HG03135 (cell line): Measurements from ENCODE around the gene AKIP1.
A peak's percentile ranks its signal among the peaks of the same experiment; 100 is the strongest.

Source experiments
- ATAC-seq: cut with Tn5 transposase; IDR thresholded peaks from one replicate; pipeline ENCODE4 v1.9.1; 2021; ENCODE audit warnings: mild to moderate bottlenecking, moderate library complexity; ENCODE audit not compliant: unreplicated experiment

The AKIP1 gene

DNA sequence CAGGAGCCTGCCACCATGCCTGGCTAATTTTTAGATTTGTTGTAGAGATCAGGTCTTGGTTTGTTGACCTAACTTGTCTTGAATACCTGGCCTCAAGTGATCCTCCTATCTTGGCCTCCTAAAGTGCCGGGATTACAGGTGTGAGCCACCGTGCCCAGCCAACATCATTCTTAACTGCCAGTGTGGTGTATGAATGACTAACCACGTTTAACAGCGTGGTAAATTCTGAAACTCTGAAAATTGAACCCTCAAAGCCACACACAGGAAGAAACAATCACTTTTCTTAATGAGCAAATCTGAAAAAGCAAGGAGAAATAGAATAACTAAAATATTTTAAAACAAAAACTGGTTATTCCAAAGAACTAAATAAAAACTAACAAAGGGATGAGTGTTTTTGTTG lies 45.9 kb downstream of the AKIP1 start:
- no peak for ATAC-seq

DNA sequence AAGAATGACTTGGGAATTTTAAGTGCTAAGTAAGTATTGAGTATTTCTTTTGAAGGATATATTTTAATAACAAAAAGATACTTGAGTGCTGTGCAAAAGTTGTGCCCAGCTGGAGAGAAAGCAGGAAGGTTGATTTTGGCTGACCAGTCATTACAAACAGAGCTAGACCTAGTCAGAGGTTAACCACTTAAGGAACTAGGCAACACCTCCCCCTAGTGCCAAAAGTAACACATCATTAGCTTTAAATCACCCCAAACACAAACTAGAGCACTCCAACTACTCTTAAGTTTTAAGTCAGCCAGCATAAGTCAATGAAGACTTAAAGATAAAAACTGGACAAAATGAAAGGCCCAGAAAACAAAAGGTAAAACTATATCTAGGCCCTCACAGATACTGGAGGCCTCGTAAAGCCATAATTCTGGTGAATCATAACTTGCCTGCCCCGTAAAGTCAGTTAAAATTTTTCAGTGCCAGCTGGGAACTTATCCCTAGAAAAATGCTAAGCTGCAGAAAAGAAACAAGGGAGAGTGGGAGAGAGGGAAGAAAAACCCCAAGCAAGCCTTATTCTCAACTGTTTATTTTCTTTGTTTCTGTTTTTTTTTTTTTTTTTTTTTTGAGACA lies 48.7 kb downstream of the AKIP1 start:
- peak; percentile 42 for ATAC-seq

DNA sequence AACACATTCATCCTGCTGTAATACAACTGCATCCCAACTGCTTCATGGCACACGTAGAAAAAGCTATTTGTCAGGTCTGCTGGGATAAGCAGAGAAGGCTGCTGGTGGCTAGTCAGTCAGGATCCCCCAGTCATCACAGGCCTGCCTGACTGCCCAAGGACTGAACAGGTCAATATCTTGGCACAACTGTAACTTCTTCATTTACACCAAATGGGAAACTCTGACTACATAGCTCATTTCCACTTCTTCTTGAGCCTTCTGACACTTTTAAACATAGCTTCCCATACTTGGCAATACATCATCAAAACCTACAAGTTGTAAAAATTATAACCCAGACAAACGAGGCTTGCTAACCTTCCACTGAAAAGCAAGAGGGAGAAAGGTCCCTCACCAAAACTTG lies 50.4 kb downstream of the AKIP1 start:
- no peak for ATAC-seq

DNA sequence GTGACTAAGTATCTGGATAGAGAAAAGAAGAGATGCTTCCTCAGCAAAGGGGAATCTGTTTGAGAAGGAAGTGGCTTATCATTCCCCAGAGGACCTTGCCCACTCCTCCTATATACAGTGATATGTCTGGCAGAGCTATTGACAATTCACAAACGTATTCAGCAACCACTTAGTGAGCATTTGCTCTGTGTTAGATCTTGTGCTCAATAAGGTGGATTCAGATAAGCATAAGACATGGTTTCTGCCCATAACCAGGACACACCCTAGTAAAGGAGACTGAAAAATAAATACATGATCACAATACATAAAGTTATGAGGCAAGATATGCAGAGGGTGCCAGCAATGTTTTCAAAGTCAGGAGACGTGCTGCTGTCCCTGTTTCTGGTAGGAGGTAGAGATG lies 51.9 kb downstream of the AKIP1 start:
- ATAC-seq, result no peak

- peak; percentile 65 for ATAC-seq
Observed at GRCh38 chr11:8963569-8964323, 52.8 kb downstream of the AKIP1 start.

DNA sequence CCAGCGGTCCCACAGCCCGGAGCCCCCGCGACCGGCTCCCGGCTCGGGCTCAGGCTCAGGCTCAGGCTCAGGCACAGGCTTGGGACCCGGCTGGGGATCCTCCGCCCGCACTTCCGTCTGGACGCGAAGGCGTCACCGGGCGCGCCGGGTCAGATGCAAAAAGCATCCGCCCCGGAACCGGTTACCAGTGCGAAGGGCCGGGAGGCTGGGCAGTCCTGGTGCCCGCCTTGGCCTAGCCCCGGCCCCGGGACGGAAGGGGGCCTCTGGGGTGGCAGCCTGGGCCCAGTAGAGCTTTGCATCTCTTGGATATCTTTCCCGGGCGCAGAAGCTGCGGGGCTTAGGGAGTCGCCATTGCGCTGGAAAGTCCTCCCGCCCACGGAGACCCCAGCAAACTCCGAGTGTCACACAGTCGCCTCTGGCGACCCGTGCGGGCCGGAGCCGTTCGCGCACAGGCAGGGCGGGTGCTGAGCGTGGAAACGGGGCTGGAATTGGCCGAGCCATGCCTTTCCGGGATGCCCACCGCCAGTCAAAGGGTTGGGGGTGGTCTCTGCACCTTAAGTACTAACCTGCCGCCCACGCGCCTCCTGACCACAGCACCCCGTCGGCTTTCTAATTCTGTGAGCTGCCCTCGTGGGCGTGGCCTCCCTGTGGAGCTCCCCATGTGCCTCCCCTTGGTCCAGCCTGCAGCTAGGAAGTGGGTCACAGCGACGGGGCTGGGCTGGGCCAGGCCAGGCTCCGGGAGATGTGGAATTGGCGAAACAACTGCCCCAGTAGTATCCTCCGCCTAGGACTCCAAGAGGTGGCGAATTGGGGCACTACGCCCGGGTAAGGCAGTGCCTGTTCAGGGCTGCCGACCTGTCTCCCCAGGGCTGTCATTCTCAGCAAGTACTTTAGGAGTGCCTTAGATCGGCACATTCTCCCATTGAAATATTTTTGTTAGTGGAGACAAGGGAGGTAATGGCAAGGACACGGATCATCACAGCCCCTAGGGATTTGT lies 53.6 kb downstream of the AKIP1 start, which contains the start of gene TMEM9B:
Gene TMEM9B, minus strand, starts transcription at position 119 of the 997 bp plus-strand sequence. CDS start 129 bp downstream, outside the sequence.
- peak; percentile 80 for ATAC-seq

DNA sequence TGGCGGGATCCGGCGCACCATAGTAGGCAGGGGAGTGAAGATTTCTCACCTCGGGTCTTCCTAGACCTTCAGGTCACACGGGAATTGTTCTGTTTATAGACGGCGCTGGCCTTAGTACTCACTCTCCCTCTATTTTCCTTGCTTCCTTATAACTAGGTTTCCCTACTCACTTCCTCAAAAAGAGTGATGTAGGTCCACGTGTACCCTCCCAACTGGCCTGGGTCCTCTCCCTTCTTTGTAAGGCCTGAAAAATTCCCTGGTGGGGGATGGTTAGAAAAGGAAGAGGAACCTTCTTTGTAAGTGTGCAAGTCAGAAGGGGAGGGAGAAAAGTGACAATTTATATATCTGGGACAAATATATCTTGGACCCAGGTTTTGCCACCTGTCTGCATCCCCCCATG lies 56.2 kb downstream of the AKIP1 start:
- no peak for ATAC-seq
